ENCODE data around the gene CADPS2. TPM values are rescaled to one million over a fixed set of nuclear protein-coding genes. Genes with fewer than 3 reads are reported as not detected.

CADPS2 gene
- total RNA-seq, 3 donors from 2014 or later (not counting 1 experiment from before 2014, with no cell fraction given), result not detected

DNA sequence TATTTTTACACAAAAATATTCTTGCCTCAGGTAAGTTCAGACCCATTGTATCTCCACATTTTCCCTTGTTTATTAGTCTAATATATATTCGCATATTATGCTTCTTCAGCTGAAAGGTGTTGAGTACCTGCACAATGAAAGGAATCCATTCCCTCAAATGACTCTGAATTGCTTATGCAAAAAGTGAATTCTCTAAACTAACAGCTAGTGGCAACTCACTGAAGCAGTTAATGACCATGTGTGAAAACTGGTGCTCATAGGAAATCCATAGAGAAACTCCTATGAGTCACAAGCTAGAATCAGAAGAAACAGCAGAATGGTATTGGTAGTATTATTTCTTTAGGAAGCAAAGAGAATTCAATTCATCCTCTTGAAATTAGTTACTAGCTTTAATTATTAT, 150.1 kb downstream of the CADPS2 start:
- Mint-ChIP-seq H3K4me3 (no peak overlapping the region), H3K4me1 (no peaks in the 10 kb centered on the region), H3K9me3 (peaks cover 11 to 12% of the 10 kb centered on the region in 2 donors), H3K27me3 (ENCODE audit: low read depth in 2 of 2) (no peaks in the 10 kb centered on the region), H3K27ac (no peak overlapping the region), H3K36me3 (peaks cover 6% of the 10 kb centered on the region)
- H3K4me1 ChIP-seq (ENCODE audit: control insufficient read depth, insufficient read depth, low read length), result no peaks in the 10 kb centered on the region
- ATAC-seq, result no peak
- TF ChIP-seq, protein P1, sequence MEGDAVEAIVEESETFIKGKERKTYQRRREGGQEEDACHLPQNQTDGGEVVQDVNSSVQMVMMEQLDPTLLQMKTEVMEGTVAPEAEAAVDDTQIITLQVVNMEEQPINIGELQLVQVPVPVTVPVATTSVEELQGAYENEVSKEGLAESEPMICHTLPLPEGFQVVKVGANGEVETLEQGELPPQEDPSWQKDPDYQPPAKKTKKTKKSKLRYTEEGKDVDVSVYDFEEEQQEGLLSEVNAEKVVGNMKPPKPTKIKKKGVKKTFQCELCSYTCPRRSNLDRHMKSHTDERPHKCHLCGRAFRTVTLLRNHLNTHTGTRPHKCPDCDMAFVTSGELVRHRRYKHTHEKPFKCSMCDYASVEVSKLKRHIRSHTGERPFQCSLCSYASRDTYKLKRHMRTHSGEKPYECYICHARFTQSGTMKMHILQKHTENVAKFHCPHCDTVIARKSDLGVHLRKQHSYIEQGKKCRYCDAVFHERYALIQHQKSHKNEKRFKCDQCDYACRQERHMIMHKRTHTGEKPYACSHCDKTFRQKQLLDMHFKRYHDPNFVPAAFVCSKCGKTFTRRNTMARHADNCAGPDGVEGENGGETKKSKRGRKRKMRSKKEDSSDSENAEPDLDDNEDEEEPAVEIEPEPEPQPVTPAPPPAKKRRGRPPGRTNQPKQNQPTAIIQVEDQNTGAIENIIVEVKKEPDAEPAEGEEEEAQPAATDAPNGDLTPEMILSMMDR (IDR thresholded peaks at IDR 0.05), result no peak
- no peak for DNase-seq
- H3K27me3 ChIP-seq (ENCODE audit: control insufficient read depth, insufficient read depth, low read length), result no peaks in the 10 kb centered on the region
- H3K36me3 ChIP-seq (ENCODE audit: control insufficient read depth, insufficient read depth, low read length), result no peaks in the 10 kb centered on the region
- WGBS (ENCODE audit: insufficient coverage), result 88% methylated on average over 1 of the region's 1 CpG
- intact Hi-C loops (cut with micrococcal nuclease), result no loop called here
- no peak overlapping the region for H3K4me3 ChIP-seq (ENCODE audit: low read length)
- no peak overlapping the region for H3K27ac ChIP-seq (ENCODE audit: low read length)
- H3K9me3 ChIP-seq (ENCODE audit: control insufficient read depth, insufficient read depth, low read length), result no peaks in the 10 kb centered on the region

DNA sequence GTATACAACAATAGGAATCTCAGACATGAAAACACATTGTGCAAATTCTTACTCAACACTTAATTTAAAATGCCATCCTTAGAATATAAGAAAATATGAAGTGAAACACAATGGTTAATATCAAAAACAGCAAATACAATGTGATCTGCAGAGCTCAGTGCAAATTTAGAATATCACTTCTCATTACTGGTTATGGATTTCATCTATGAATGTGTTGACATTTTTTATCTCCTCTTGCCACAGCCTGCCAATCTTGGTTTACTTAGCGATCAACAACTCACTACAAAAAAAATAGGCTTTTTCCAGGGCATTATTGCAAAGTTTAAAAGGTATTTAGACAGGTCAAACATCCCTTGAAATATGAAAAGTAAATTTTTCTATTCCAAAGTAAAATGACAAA, 158.5 kb downstream of the CADPS2 start:
- H3K4me3 Mint-ChIP-seq, result no peak overlapping the region
- no CpG with 5 or more reads among the region's 1 CpG for WGBS (ENCODE audit: insufficient coverage)
- no peak for ATAC-seq
- no peaks in the 10 kb centered on the region for H3K4me1 Mint-ChIP-seq
- peaks cover 16 to 17% of the 10 kb centered on the region in 2 donors for H3K9me3 Mint-ChIP-seq
- H3K4me1 ChIP-seq (ENCODE audit: control insufficient read depth, insufficient read depth, low read length), result no peaks in the 10 kb centered on the region
- no peaks in the 10 kb centered on the region for H3K36me3 ChIP-seq (ENCODE audit: control insufficient read depth, insufficient read depth, low read length)
- no peaks in the 10 kb centered on the region for H3K36me3 Mint-ChIP-seq
- H3K27ac Mint-ChIP-seq, result no peak overlapping the region
- no peak overlapping the region for H3K4me3 ChIP-seq (ENCODE audit: low read length)
- H3K27ac ChIP-seq (ENCODE audit: low read length), result no peak overlapping the region
- intact Hi-C loops (cut with micrococcal nuclease), result no loop called here
- H3K27me3 Mint-ChIP-seq (ENCODE audit: low read depth in 2 of 2), result no peaks in the 10 kb centered on the region
- no peaks in the 10 kb centered on the region for H3K9me3 ChIP-seq (ENCODE audit: control insufficient read depth, insufficient read depth, low read length)
- TF ChIP-seq, protein P1 (IDR thresholded peaks at IDR 0.05), result no peak
- no peak for DNase-seq
- no peaks in the 10 kb centered on the region for H3K27me3 ChIP-seq (ENCODE audit: control insufficient read depth, insufficient read depth, low read length)

DNA sequence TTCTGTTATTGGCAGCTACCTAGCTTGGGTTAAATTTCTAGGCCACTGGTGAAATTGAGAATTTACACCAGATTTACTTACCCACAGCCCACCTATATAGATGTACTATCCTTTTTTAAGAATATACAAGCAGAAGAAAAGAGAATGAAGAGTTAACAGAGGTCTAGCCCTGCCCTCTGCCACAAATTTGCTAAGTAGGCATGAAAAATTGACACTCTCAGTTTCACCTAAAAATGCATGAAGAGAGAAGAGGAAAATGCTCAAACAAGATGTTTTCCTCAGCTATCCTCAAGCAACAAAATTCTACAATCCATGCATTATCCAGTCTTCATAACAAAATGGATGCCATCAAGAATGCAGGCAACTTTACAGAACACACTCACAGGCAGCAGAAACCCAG, 158.9 kb downstream of the CADPS2 start:
- ATAC-seq, result no peak
- no peak for DNase-seq
- Mint-ChIP-seq H3K4me3 (no peak overlapping the region), H3K9me3 (peaks cover 16 to 17% of the 10 kb centered on the region in 2 donors), H3K36me3 (no peaks in the 10 kb centered on the region), H3K27me3 (ENCODE audit: low read depth in 2 of 2) (no peaks in the 10 kb centered on the region), H3K4me1 (no peaks in the 10 kb centered on the region), H3K27ac (no peak overlapping the region)
- Histone ChIP-seq H3K9me3 (ENCODE audit: control insufficient read depth, insufficient read depth, low read length) (no peaks in the 10 kb centered on the region), H3K4me1 (ENCODE audit: control insufficient read depth, insufficient read depth, low read length) (no peaks in the 10 kb centered on the region), H3K4me3 (ENCODE audit: low read length) (no peak overlapping the region), H3K36me3 (ENCODE audit: control insufficient read depth, insufficient read depth, low read length) (no peaks in the 10 kb centered on the region), H3K27me3 (ENCODE audit: control insufficient read depth, insufficient read depth, low read length) (no peaks in the 10 kb centered on the region), H3K27ac (ENCODE audit: low read length) (no peak overlapping the region)
- intact Hi-C loops (cut with micrococcal nuclease), result no loop called here
- TF ChIP-seq, protein P1 (IDR thresholded peaks at IDR 0.05), result no peak

DNA sequence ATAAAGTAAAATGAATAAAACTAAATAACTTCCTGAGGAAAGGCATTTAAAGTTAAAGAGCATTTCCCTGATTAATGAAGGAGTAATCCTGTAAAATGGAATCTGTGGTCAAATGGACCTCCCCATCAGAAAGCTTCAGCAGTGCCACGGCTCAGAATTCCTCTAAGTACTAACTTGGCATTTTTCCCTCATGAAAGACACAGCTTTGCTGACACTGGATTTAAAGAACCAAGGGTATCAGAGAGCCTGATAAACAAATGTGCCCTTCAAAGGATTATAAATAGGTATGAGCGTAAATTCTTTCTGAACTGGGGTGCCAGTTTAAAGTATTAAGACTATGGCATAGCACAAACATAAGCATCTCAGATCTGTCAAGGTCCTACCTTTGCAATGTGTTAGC, 159.4 kb downstream of the CADPS2 start:
- no peak overlapping the region for H3K27ac Mint-ChIP-seq
- Histone ChIP-seq H3K27me3 (ENCODE audit: control insufficient read depth, insufficient read depth, low read length) (no peaks in the 10 kb centered on the region), H3K36me3 (ENCODE audit: control insufficient read depth, insufficient read depth, low read length) (no peaks in the 10 kb centered on the region), H3K4me3 (ENCODE audit: low read length) (no peak overlapping the region), H3K4me1 (ENCODE audit: control insufficient read depth, insufficient read depth, low read length) (no peaks in the 10 kb centered on the region), H3K27ac (ENCODE audit: low read length) (no peak overlapping the region), H3K9me3 (ENCODE audit: control insufficient read depth, insufficient read depth, low read length) (no peaks in the 10 kb centered on the region)
- no peaks in the 10 kb centered on the region for H3K4me1 Mint-ChIP-seq
- DNase-seq (no peak), ATAC-seq (no peak)
- H3K36me3 Mint-ChIP-seq, result no peaks in the 10 kb centered on the region
- TF ChIP-seq, protein P1 (IDR thresholded peaks at IDR 0.05), result no peak
- peaks cover 16 to 17% of the 10 kb centered on the region in 2 donors for H3K9me3 Mint-ChIP-seq
- no peaks in the 10 kb centered on the region for H3K27me3 Mint-ChIP-seq (ENCODE audit: low read depth in 2 of 2)
- no peak overlapping the region for H3K4me3 Mint-ChIP-seq
- WGBS (ENCODE audit: insufficient coverage), result 93% methylated on average over 2 of the region's 2 CpGs
- intact Hi-C loops (cut with micrococcal nuclease), result no loop called here
